Type B pancreatic cell (in vitro differentiated cells): Measurements from ENCODE around the gene EARS2. TPM values are rescaled to one million over a fixed set of nuclear protein-coding genes. Genes with fewer than 3 reads are reported as not detected.

ENCODE experiments used
- DNase-seq: peaks from one replicate; pipeline ENCODE4 v3.0.0; 2021; ENCODE audit warnings: mixed read lengths; ENCODE audit not compliant: unreplicated experiment; ENCODE audit errors: extremely low spot score
- H3K27ac Mint-ChIP-seq: 2 replicates; pipeline ENCODE4 v1.8.0; 2021; ENCODE audit warnings: mild to moderate bottlenecking, mixed read lengths
- H3K27me3 Mint-ChIP-seq: 2 replicates; pipeline ENCODE4 v1.8.0; 2021; ENCODE audit warnings: mixed read lengths
- H3K36me3 Mint-ChIP-seq: 2 replicates; pipeline ENCODE4 v1.8.0; 2021; ENCODE audit warnings: mixed read lengths
- H3K4me1 Mint-ChIP-seq: one replicate; pipeline ENCODE4 v1.8.0; 2021; ENCODE audit warnings: mixed read lengths; ENCODE audit not compliant: unreplicated experiment
- H3K4me3 Mint-ChIP-seq: 2 replicates; pipeline ENCODE4 v1.8.0; 2021; ENCODE audit warnings: mild to moderate bottlenecking, mixed read lengths
- H3K9me3 Mint-ChIP-seq: 2 replicates; pipeline ENCODE4 v1.8.0; 2021; ENCODE audit warnings: mixed read lengths
- CTCF ChIP-seq: fragments of 200-600 bp; sonication (generic); conservative IDR thresholded peaks from 2 replicates; pipeline ENCODE4 v1.5.0; 2021; ENCODE audit warnings: antibody characterized with exemption, mild to moderate bottlenecking
- total RNA-seq: library from RNA; stranded (reverse); gene quantifications from 2 replicates; pipeline ENCODE4 v1.2.1, GENCODE V29; 2021; ENCODE audit warnings: low replicate concordance

The EARS2 gene
- total RNA-seq, 1 donor from 2014 or later, result 25.3 TPM

GRCh38 chr16:23580391-23580790 is 23.2 kb upstream of the EARS2 start:
- Mint-ChIP-seq H3K4me1 (no peaks in the 10 kb centered on the region), H3K36me3 (peaks cover 13% of the 10 kb centered on the region), H3K9me3 (no peaks in the 10 kb centered on the region), H3K4me3 (no peak overlapping the region), H3K27me3 (no peaks in the 10 kb centered on the region), H3K27ac (no peak overlapping the region)
- no peak for DNase-seq
- no peak for TF ChIP-seq CTCF

DNA sequence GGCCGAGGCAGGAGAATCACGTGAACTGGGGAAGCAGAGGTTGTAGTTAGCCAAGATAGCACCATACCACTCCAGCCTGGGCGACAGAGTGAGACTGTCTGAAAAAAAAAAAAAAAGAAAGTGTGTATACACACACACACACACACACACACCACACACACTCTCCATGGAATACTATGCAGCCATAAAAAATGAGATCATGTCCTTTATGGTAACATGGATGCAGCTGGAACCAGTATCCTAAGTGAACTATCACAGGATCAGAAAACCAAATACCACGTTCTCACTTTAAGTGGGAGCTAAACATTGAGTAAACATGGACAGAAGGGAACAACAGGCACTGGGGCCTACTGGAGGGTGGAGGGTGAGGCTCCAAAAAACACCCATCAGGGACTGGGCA is 22.2 kb upstream of the EARS2 start:
- Mint-ChIP-seq H3K27me3 (no peaks in the 10 kb centered on the region), H3K4me3 (no peak overlapping the region), H3K36me3 (peaks cover 12% of the 10 kb centered on the region), H3K4me1 (no peaks in the 10 kb centered on the region), H3K27ac (no peak overlapping the region), H3K9me3 (no peaks in the 10 kb centered on the region)
- DNase-seq, result no peak
- no peak for TF ChIP-seq CTCF

GRCh38 chr16:23578101-23578830 is 21.1 kb upstream of the EARS2 start:
- TF ChIP-seq CTCF, result no peak
- Mint-ChIP-seq H3K27me3 (no peaks in the 10 kb centered on the region), H3K36me3 (peaks cover 8% of the 10 kb centered on the region), H3K9me3 (no peaks in the 10 kb centered on the region), H3K27ac (no peak overlapping the region), H3K4me3 (no peak overlapping the region), H3K4me1 (no peaks in the 10 kb centered on the region)
- DNase-seq, result no peak

DNA sequence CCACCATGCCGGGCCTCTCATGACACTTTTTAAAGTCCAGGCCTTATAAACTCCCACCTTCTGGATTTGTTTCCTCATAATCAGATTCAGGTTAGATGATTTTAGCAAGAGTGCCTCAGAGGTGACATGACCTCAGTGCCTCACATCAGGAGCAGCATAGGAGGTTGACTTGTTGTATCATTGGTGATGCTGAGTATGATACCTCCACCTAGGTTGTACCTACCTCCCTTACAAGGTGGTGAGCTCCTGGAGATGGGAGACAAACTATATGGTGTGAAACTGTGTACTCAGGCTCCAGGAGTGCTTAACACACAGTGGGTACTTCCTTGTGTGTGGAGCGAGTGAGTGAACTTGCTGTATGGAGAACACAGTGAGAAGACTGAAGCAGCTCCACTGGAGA is 20.3 kb upstream of the EARS2 start:
- Mint-ChIP-seq H3K4me1 (no peaks in the 10 kb centered on the region), H3K9me3 (no peaks in the 10 kb centered on the region), H3K4me3 (no peak overlapping the region), H3K27me3 (no peaks in the 10 kb centered on the region), H3K27ac (no peak overlapping the region), H3K36me3 (peaks cover 8% of the 10 kb centered on the region)
- no peak for TF ChIP-seq CTCF
- DNase-seq, result no peak

DNA sequence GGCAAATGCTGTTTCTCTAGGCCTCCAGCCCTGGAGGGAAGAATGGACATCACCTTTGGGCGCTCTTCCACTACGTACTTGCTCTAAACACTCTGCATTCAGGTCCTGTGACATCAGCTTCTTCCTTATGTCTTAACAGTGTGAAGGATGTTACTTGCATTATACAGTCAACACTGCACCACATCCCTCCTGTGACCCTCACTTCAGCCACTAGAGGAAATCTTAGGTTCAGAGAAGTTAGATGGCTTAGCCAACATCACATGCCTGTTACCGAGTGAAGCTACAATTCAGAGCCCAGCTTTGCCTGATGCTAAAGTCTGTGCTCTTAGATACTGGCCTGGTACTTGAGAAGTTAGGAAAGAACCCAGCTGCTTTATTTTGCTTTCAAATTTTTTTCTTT is 18.7 kb upstream of the EARS2 start:
- no peak for TF ChIP-seq CTCF
- Mint-ChIP-seq H3K9me3 (no peaks in the 10 kb centered on the region), H3K4me1 (no peaks in the 10 kb centered on the region), H3K4me3 (no peak overlapping the region), H3K36me3 (peaks cover 8% of the 10 kb centered on the region), H3K27me3 (no peaks in the 10 kb centered on the region), H3K27ac (no peak overlapping the region)
- DNase-seq, result no peak
